Measurements from ENCODE around the gene TST.

TST gene

DNA sequence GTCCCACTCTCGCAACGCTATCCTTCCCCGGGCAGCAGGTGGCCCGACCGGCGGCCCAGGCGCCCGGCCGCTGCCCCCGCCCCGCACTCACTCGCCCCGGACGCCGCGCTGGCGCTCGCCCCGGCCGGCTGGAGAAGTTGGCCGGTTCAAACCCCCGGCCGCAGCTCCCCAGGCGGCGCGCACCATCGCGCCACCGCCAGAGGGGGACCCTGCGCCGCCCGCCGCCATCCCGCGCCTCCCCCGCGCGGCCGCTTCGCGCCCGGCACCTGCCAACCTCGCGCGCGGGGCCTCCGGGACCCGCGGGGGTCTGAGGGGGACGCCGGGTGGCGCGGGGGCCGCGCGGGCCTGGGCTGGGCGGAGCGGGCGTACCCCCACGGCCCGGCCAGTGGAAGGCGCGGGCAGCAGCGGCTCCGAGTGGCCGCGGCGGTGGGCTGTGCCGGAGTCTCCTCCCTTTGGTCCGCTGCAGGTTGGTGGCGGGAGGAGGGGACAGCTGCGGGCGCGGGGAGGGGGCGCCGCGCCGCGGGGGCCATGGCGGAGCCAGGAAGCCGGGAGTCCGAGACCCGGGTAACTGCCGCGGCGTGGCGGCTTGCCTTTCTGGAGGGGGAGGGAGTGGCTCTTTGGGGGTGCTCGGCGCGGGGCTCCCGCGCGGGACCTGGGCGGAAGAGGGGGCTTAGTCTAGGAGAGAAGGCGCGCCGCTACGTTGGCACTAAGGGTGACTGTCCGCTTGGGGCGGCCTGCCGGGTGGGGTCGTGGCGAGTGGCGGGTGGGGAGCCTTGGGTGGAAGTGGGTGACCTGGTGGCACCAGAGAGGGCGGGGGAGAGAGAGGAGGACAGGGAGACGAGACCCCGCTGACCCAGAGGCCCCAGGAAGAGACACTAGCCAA is at the start of gene TST, which contains the start of gene MPST:
TST (minus strand) TSS at position 139 of the 883 bp plus-strand sequence. CDS start 715 bp downstream, outside the sequence.
MPST (plus strand) TSS at position 434 of the 883 bp plus-strand sequence; CDS start at position 529, 95 bp downstream.
- peak within 1 kb of the TSS; percentile 88 for H3K4me3 Mint-ChIP-seq
- no peaks in the 10 kb centered on the region for H3K36me3 Mint-ChIP-seq (ENCODE audit: low read depth)
- H3K27me3 Mint-ChIP-seq (ENCODE audit: low read depth): peaks cover 6% of the 10 kb centered on the region
- H3K9me3 Mint-ChIP-seq: no peaks in the 10 kb centered on the region
- H3K4me1 Mint-ChIP-seq (ENCODE audit: low read depth): peaks cover 18% of the 10 kb centered on the region
- H3K27ac Mint-ChIP-seq: peak within 1 kb of the TSS; percentile 73

DNA sequence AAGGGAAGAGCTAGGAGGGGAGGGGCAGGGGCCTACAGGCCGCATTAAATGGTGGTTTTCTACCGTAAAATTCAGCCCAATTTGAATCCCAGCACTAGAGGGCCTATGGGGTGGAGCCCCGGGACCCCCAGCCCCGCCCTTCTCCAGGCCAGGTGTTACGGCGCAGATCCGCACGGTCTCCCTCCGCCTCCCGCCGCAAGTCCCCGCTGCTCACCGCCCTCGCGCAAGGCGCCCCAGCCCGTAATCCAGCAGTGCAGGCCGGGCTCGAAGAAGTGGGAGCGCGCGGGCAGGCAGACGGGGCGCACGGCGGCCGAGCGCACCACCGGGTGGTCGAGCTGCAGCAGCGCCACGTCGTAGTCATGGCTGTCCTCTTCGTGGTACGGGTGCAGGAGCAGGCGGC is 49.6 kb upstream of the TST start:
- Mint-ChIP-seq H3K36me3 (ENCODE audit: low read depth) (peaks cover 3% of the 10 kb centered on the region), H3K27ac (no peak overlapping the region)

DNA sequence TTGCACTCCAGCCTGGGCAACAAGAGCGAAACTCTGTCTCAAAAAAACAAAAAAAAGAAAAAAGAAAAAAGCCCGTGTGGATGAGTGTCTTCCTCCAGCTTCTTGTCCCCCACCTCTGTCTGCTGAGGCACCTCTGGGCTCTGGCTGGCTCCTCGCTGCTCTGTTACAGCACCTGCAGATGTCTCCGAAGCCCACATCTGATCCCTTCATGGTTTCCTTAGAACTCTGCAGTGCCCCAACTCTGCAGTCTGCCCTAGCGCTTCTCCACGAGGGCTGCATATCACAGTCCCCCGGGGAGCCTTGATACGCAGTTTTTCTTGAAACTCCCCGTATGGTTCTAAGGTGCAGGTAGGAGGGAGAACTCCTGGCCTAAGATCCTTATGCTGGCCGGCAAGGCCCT is 48.2 kb upstream of the TST start:
- no peaks in the 10 kb centered on the region for H3K9me3 Mint-ChIP-seq
- H3K36me3 Mint-ChIP-seq (ENCODE audit: low read depth): peaks cover 3% of the 10 kb centered on the region
- peaks cover 7% of the 10 kb centered on the region for H3K27me3 Mint-ChIP-seq (ENCODE audit: low read depth)
- no peak overlapping the region for H3K27ac Mint-ChIP-seq
- H3K4me3 Mint-ChIP-seq: no peak overlapping the region
- H3K4me1 Mint-ChIP-seq (ENCODE audit: low read depth): no peaks in the 10 kb centered on the region

More for the DNA sequence above, 49.6 kb upstream of the TST start:
- Mint-ChIP-seq H3K4me1 (ENCODE audit: low read depth) (no peaks in the 10 kb centered on the region), H3K4me3 (no peak overlapping the region), H3K27me3 (ENCODE audit: low read depth) (peaks cover 7% of the 10 kb centered on the region), H3K9me3 (no peaks in the 10 kb centered on the region)

DNA sequence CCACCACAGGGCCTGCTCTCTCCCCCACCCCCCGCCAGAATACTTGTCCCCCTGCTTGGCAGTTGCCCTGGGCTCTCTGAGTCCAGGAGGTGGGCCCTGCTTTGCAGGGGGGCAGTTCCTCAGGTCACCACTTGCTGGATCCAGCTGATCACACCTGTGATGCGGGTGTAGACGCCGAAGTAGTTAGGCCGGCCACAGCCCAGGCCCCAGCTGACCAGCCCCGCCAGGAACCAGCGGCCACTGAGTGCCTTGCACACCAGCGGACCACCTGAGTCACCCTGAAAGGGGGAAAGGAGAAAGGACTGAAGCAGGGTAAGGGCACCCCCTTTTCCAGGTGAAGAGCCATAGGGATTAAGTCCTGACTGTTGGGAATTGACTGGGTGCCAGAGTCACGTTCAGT is 46.7 kb upstream of the TST start:
- Mint-ChIP-seq H3K27me3 (ENCODE audit: low read depth) (peaks cover 7% of the 10 kb centered on the region), H3K4me3 (no peak overlapping the region), H3K27ac (no peak overlapping the region), H3K9me3 (no peaks in the 10 kb centered on the region), H3K4me1 (ENCODE audit: low read depth) (peaks cover 3% of the 10 kb centered on the region), H3K36me3 (ENCODE audit: low read depth) (peaks cover 3% of the 10 kb centered on the region)

DNA sequence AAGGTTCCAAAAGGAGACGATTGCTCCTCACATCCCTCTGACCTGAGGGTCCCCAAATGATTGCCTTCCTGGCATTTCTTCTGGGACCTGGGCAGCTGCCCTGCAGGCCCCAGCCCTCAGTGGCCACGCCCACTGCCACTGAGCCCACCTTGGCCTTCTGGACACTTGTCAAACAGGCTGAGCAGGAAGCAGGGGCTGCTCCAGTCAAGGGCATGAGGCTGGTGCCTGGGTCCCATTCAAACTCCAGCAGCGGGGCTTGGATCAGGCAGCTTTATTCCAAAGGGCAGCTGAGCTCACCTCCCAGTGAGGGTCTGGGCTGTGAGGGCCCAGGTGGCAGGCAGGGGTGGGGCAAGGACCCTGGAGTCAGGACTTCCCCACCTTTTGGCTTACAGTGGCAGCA is 45.9 kb upstream of the TST start:
- Mint-ChIP-seq H3K9me3 (no peaks in the 10 kb centered on the region), H3K27me3 (ENCODE audit: low read depth) (peaks cover 6% of the 10 kb centered on the region), H3K36me3 (ENCODE audit: low read depth) (peaks cover 6% of the 10 kb centered on the region), H3K27ac (no peak overlapping the region), H3K4me1 (ENCODE audit: low read depth) (peaks cover 5% of the 10 kb centered on the region), H3K4me3 (no peak overlapping the region)

DNA sequence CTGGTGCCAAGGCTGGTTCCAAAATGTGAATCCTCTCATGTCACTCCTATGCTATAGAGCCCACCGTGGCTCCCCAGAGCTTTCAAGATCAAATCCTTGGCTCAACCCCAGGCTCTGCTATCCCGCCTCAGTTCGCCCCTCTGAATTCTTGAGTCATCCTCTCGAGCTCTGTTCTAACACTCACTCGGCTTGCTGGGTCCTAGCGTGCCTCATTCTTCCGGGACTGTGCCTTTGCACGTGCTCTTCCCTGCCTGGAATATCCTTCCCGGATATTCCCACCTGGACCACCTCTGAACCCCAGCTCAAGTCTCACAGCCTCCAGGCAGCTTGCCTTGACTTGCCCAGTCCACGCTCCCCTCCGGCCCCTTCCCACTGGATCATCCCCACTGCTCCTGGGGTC is 45.3 kb upstream of the TST start:
- peaks cover under 1% of the 10 kb centered on the region for H3K27me3 Mint-ChIP-seq (ENCODE audit: low read depth)

DNA sequence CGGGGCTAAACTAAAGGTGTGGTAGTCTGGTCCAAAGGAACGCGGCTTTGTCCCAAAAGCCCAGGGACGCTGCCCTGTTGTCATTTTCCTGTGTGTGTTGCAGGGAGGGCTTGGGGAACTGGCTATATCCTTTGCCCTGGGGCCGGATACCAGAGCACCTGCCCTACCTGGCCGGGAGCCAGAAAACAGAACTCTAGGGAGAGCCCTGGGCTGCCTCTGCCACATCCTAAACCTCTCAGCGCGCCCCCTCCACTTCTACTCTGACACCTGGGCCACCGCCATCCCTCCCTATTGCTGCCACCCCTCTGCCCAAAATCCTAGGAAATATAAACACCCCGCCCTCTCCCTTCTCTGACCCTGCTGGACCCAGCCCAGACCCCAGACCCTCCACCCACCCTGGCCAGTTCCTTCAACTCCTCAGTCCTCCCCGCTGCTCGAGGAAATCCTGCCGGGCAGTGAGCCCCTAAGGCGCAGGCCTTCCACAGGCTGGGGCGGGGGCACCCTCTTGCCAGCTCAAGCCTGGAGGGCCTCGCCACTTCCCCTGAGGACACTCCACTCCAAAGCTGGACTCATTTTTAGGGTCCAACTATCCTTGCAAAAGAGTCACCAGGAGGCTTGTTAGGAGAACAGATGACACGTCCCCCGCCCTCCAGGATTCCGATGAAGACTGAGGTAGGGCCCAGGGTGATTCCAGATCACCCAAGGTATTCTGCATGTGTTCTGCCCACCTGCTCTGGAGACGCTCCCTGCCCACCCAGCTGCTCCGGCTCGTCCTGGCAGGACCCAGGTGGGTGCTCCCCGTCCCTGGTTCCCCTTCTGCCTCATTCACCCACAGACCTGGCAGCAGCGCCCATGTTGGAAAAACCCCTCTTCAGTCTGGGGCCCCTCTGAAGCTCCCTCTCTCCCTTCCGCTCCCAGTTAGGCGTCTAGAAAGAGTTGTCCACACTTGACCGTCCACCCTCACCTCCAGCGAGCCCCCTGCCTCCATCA is 44.5 kb upstream of the TST start:
- H3K4me1 Mint-ChIP-seq (ENCODE audit: low read depth): peaks cover 5% of the 10 kb centered on the region
- no peak overlapping the region for H3K4me3 Mint-ChIP-seq

More for the DNA sequence above, 45.3 kb upstream of the TST start:
- Mint-ChIP-seq H3K4me1 (ENCODE audit: low read depth) (peaks cover 5% of the 10 kb centered on the region), H3K36me3 (ENCODE audit: low read depth) (peaks cover 6% of the 10 kb centered on the region), H3K4me3 (no peak overlapping the region), H3K9me3 (no peaks in the 10 kb centered on the region), H3K27ac (no peak overlapping the region)

DNA sequence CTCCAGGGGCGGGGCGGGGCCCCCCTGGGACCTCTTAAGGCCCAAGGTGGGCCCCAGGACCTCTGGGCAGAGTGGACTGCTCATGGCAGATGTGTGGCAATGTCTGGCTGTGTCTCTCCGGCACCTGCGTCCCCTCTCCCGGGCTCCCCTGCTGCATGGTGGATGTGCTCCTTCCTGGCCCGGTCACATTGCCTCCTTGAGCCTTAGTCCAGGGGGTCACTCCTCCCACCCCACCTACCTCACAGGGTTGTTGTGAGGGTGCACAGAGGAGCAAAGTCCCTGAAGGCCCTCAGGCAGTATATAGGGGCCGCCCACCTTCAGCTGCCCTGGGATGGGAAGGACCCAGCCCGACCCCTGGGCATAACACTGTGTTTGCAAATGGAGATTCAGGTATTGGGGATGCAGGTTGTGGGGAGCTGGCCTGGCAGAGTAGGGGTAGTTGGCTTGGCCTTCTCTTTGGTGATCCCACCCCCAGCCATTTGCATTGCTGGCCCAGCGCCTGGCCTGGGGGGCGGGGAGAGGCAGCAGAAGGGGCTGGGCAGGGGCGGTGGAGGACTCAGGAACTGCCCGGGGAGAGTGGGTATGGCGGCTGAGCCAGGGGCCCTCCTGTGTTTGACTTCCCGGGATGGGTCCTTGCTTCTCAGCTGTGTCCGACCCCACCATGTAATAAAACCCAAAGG is 43.6 kb upstream of the TST start:
- peaks cover 8% of the 10 kb centered on the region for H3K36me3 Mint-ChIP-seq (ENCODE audit: low read depth)
- no peak overlapping the region for H3K27ac Mint-ChIP-seq
- peaks cover 5% of the 10 kb centered on the region for H3K4me1 Mint-ChIP-seq (ENCODE audit: low read depth)
- no peak overlapping the region for H3K4me3 Mint-ChIP-seq
- no peaks in the 10 kb centered on the region for H3K27me3 Mint-ChIP-seq (ENCODE audit: low read depth)
- H3K9me3 Mint-ChIP-seq: no peaks in the 10 kb centered on the region

More for the DNA sequence above, 44.5 kb upstream of the TST start:
- no peak overlapping the region for H3K27ac Mint-ChIP-seq
- H3K27me3 Mint-ChIP-seq (ENCODE audit: low read depth): no peaks in the 10 kb centered on the region
- no peaks in the 10 kb centered on the region for H3K9me3 Mint-ChIP-seq
- peaks cover 6% of the 10 kb centered on the region for H3K36me3 Mint-ChIP-seq (ENCODE audit: low read depth)

DNA sequence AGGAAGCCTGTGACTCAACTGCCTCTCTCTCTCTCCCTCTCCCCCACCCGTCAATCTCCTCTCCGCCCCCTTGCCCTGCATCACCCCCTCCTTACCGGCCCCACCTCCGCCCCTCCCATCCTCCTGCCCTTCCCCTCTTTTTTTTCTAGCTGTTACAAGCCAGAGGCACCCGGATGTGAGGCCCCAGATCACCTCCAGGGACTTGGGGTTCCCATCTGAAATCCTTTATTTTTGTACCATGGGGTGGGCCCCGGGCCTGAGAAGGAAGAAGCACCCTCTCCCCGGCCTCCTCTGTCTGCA is 43.1 kb upstream of the TST start:
- no peak overlapping the region for H3K27ac Mint-ChIP-seq
- no peak overlapping the region for H3K4me3 Mint-ChIP-seq
- no peaks in the 10 kb centered on the region for H3K9me3 Mint-ChIP-seq
- H3K27me3 Mint-ChIP-seq (ENCODE audit: low read depth): no peaks in the 10 kb centered on the region
- peaks cover 5% of the 10 kb centered on the region for H3K4me1 Mint-ChIP-seq (ENCODE audit: low read depth)
- peaks cover 12% of the 10 kb centered on the region for H3K36me3 Mint-ChIP-seq (ENCODE audit: low read depth)

DNA sequence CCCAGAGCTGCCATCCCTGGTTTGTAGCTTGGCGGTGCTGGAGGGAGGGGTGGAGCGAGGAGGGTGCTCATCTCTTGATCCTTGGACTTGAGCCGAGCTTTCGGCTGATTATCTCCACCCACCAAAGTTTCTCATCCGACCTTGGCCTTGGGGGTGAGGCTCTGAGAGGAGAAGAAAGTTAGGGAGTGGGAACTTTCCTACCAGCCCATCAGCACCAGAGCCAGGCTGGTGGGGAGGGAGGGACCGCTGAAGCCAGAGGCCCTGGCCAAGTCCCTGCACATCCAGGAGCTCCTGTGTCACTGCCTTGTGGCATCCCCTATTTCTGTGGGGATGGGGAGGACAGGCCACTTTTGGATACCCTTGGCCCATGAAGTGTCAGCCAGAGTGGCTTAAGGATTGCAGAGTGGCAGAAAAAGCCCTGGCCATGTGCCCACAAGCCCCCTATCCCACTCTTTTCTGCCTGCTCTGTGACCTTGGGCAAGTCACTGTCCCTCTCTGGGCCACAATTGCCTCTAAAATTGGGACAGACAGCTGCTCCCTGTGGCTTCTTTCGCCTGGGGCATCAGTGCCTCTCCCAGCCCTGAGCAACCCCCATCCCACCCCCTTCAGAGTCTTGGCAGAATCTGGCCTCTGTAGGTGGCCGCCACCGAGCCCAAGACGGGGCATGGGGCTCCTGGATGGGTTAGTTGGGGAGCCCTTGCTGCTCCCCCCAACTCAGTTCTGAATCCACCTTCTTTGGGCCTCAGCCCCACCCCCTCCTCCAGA is 42.5 kb upstream of the TST start:
- Mint-ChIP-seq H3K4me1 (ENCODE audit: low read depth) (peaks cover 5% of the 10 kb centered on the region), H3K27me3 (ENCODE audit: low read depth) (no peaks in the 10 kb centered on the region), H3K4me3 (no peak overlapping the region), H3K9me3 (no peaks in the 10 kb centered on the region), H3K27ac (no peak overlapping the region), H3K36me3 (ENCODE audit: low read depth) (peaks cover 12% of the 10 kb centered on the region)

DNA sequence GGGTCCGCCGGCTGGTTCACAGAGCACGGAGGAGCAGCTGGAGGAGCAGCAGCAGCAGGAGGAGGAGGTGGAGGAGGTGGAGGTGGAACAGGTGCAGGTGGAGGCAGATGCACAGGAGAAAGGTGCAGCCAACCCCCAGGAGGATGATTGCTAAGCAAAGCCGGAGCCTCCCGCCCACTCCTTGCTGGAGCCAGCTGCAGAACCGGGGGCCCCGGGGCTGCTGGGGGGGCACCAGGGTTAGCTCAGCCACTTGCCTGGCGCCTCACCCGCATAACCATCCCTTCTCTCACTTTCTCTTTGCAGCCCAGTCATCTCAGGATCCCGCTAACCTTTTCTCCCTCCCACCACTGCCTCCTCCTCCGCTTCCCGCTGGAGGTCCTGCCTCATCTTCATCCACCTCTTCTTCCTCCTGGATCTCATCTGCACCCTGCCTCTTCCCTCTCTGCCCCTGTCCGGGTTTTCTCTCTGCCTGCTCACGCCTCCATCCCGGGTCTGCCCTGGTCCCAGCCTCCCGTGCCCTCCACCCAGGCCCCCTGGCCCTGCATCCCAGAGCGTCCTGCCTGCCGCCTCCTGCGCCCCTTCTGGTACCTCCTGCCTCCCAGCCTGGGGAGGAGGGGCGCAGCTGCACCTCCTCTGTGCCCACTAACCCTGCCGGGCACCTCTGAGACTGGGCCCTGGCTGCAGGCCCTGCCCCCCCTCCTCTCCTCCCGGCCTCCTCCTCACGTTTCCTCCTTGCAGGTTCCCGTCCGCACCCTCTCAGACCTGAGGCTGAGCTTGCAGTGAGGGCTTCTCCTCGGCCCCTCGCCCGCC is 41.8 kb upstream of the TST start:
- Mint-ChIP-seq H3K4me3 (no peak overlapping the region), H3K36me3 (ENCODE audit: low read depth) (peaks cover 16% of the 10 kb centered on the region), H3K4me1 (ENCODE audit: low read depth) (peaks cover 5% of the 10 kb centered on the region), H3K9me3 (no peaks in the 10 kb centered on the region), H3K27me3 (ENCODE audit: low read depth) (no peaks in the 10 kb centered on the region), H3K27ac (peak overlapping the region; percentile 15)

DNA sequence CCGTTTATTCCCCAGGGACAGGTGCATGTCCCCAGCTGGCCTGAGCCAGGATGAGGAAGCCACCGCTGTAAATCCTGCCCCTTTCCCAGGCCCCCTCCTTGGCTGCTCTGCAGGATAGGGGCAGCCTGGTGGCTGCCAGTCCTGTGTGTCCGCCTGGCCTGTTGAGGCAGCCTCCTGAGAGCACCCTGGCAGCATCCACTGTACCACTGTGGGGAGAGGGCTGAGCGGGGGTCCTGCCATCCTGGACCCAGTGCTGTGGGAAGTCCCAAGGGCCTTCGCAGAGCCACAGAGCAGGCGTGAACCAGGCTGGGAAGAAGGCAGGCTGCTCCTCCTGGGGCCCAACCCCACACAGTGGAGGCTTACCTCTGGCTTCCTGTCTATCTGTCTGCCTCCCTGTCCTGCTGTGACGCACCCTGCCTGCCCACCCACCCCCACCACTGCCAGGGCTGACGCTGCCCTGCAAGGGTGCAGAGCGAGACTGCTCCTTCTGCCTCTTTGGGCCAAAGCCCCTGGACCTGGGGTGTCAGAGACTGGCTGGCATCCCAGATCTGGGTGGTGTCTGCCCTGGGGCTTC is 40.7 kb upstream of the TST start:
- Mint-ChIP-seq H3K4me1 (ENCODE audit: low read depth) (peaks cover 5% of the 10 kb centered on the region), H3K9me3 (no peaks in the 10 kb centered on the region), H3K27ac (no peak overlapping the region), H3K4me3 (no peak overlapping the region), H3K27me3 (ENCODE audit: low read depth) (no peaks in the 10 kb centered on the region), H3K36me3 (ENCODE audit: low read depth) (peaks cover 20% of the 10 kb centered on the region)

All from T-helper 1 cell treated with Interleukin-12 subunit alpha and Interleukin-12 subunit beta and Interleukin-4 antibody, amounts not matched to agents 30 μg/mL and 1 μg/mL, for 36 hours (primary cell).